ENCODE results near the gene ZNF182. TPM values are rescaled to one million over a fixed set of nuclear protein-coding genes. Genes with fewer than 3 reads are reported as not detected.

The ZNF182 gene
- total and polyA plus RNA-seq, 2 of the 13 experiments (the other 11 are each of a cell fraction or from before 2014, with no cell fraction given): 2.1 to 4.5 TPM

DNA sequence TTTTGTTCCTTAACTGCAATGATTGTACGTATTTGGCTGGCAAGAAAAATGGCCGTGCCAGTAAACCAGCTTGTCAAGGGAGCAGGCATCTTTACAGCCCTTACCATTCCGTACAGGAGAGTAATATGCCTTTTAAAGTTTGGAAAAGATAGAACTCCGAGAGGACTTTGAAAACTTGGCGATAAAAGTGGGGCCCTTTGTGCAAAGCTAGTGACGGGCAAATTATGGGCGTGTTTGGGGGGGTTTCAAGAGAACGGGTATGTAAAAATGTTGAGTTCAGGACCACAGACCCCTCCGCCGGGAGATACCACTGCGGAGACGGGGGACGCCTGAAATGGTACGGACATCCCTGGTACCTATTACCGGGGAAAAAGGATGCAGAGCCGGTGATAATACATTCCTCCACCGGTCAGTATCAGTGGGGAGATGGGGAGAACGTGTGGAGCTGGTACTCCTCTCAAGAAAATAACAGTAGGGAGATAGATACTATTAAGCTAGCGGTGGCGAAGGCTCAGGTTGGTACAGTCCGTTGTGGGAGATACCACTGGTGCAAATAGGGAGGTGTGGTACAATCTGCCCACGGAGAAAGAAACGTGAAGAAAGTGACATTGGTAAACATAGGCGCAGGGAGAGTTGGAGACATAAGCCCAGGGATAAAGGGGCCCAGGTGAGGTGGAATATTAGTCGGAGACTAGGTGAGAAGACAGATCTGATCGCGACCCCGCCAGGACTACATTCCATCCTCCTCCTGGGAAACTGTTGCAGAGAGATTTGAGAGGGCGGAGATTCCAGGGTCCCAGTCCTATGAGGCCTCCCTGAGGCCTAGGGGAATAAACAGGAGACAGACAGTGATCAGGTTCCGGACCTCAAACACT, 17.5 kb upstream of the ZNF182 start:
- ATAC-seq: peak; percentile 81
- H3K4me3 ChIP-seq (replicated peaks in 1 of 3; ENCODE audit: insufficient read depth in 1 of 3, low read depth in 2 of 3, low read length in 3 of 3): peak overlapping the region; percentile 71 to 82 (median 79)
- H4K20me1 ChIP-seq (ENCODE audit: insufficient read depth, low read length): no peaks in the 10 kb centered on the region
- in situ Hi-C loops (cut with HindIII; ENCODE audit: extremely low pct_ligation_motif_present, low pct_unique_long_range_greater_than_20kb) (loop anchor here (10.0 kb wide), 1 partner anchor 56 kb away; no protein-coding TSS in a partner anchor), intact Hi-C loops (cut with micrococcal nuclease; ENCODE audit: unreplicated experiment) (no loop called here)
- peak overlapping the region; percentile 97 for H2AFZ ChIP-seq (ENCODE audit: low read length)
- FAIRE-seq: peak; percentile 87
- POLR2A ChIA-PET: interaction anchor here (0.9 to 1.2 kb wide), 2 partner anchors 63 to 185 kb away, joined by 3 read pairs; partner anchors contain the start of gene ZNF81
- peak overlapping the region; percentile 94 for H3K9ac ChIP-seq (ENCODE audit: insufficient read depth, low read depth, low read length)
- no peaks in the 10 kb centered on the region; a peak in 1 of 5 replicates for H3K27me3 ChIP-seq (ENCODE audit: control insufficient read depth in 1 of 2, insufficient read depth in 2 of 2, low read length in 2 of 2)
- peak; percentile 71 for DNase-seq (ENCODE audit: low spot score)
- CTCF ChIA-PET (ENCODE audit: low intra/inter-chr PET ratio, low total read pairs): no interaction called here
- BruUV-seq (replicated peaks): no TSS peak
- no peaks in the 10 kb centered on the region for H3K9me3 ChIP-seq (ENCODE audit: low read length)
- H3K27ac ChIP-seq (ENCODE audit: extremely low read length, insufficient read depth, low read length): peak overlapping the region; percentile 93
- whole genome bisulfite sequencing (ENCODE audit: low lambda C conversion rate): under 1% methylated on average over 22 of the region's 30 CpGs
- no peaks in the 10 kb centered on the region for H3K36me3 ChIP-seq (replicated peaks in 1 of 2; ENCODE audit: control insufficient read depth in 1 of 2, insufficient read depth in 2 of 2, low read length in 2 of 2)
- H3K4me1 ChIP-seq (ENCODE audit: insufficient read depth, low read length): no peaks in the 10 kb centered on the region
- H3K4me2 ChIP-seq (ENCODE audit: low read depth, low read length): peak overlapping the region; percentile 64
- H3K79me2 ChIP-seq (ENCODE audit: insufficient read depth, low read length): no peaks in the 10 kb centered on the region
- 0 out of 4 replicates have a peak, but pooled peaks of 1 of the 2 experiments have one; percentile 23 for TF ChIP-seq POLR2A (IDR thresholded peaks at IDR 0.05; ENCODE audit: insufficient read depth in 1 of 2, low read depth in 2 of 2, low read length in 2 of 2)
- peak; percentile 24; the same call in 1 of the 2 replicates for TF ChIP-seq HCFC1 (IDR thresholded peaks at IDR 0.05; ENCODE audit: low read depth, low read length)
- TF ChIP-seq, protein P1, sequence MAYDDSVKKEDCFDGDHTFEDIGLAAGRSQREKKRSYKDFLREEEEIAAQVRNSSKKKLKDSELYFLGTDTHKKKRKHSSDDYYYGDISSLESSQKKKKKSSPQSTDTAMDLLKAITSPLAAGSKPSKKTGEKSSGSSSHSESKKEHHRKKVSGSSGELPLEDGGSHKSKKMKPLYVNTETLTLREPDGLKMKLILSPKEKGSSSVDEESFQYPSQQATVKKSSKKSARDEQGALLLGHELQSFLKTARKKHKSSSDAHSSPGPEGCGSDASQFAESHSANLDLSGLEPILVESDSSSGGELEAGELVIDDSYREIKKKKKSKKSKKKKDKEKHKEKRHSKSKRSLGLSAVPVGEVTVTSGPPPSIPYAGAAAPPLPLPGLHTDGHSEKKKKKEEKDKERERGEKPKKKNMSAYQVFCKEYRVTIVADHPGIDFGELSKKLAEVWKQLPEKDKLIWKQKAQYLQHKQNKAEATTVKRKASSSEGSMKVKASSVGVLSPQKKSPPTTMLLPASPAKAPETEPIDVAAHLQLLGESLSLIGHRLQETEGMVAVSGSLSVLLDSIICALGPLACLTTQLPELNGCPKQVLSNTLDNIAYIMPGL (CRISPR knock-in tag; IDR thresholded peaks at IDR 0.05; ENCODE audit: borderline replicate concordance in 1 of 2, low read depth in 1 of 2): peak in 1 of 2 experiments; percentile 51; a peak in 1 of 4 replicates
- peak; percentile 76 for TF ChIP-seq ZFX (CRISPR knock-in tag; IDR thresholded peaks at IDR 0.05; ENCODE audit: low read depth)
- TF ChIP-seq, protein P2, sequence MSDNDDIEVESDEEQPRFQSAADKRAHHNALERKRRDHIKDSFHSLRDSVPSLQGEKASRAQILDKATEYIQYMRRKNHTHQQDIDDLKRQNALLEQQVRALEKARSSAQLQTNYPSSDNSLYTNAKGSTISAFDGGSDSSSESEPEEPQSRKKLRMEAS (IDR thresholded peaks at IDR 0.05): peak; percentile 54
- peak; percentile 93 for TF ChIP-seq YY1 (IDR thresholded peaks at IDR 0.05; ENCODE audit: insufficient read depth, insufficient replicate concordance, low read depth, low read length)
- peak; percentile 33; the same call in 1 of the 2 replicates for TF ChIP-seq POLR2AphosphoS5 (IDR thresholded peaks at IDR 0.05; ENCODE audit: low read depth, low read length)
- no peak for TF ChIP-seq MAFG (CRISPR knock-in tag; IDR thresholded peaks at IDR 0.05)
- TF ChIP-seq HOXA7 (CRISPR knock-in tag; IDR thresholded peaks at IDR 0.05): no peak
- TF ChIP-seq, protein P3, sequence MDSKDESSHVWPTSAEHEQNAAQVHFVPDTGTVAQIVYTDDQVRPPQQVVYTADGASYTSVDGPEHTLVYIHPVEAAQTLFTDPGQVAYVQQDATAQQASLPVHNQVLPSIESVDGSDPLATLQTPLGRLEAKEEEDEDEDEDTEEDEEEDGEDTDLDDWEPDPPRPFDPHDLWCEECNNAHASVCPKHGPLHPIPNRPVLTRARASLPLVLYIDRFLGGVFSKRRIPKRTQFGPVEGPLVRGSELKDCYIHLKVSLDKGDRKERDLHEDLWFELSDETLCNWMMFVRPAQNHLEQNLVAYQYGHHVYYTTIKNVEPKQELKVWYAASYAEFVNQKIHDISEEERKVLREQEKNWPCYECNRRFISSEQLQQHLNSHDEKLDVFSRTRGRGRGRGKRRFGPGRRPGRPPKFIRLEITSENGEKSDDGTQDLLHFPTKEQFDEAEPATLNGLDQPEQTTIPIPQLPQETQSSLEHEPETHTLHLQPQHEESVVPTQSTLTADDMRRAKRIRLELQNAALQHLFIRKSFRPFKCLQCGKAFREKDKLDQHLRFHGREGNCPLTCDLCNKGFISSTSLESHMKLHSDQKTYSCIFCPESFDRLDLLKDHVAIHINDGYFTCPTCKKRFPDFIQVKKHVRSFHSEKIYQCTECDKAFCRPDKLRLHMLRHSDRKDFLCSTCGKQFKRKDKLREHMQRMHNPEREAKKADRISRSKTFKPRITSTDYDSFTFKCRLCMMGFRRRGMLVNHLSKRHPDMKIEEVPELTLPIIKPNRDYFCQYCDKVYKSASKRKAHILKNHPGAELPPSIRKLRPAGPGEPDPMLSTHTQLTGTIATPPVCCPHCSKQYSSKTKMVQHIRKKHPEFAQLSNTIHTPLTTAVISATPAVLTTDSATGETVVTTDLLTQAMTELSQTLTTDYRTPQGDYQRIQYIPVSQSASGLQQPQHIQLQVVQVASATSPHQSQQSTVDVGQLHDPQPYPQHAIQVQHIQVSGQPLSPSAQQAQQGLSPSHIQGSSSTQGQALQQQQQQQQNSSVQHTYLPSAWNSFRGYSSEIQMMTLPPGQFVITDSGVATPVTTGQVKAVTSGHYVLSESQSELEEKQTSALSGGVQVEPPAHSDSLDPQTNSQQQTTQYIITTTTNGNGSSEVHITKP (CRISPR knock-in tag; IDR thresholded peaks at IDR 0.05; ENCODE audit: low read depth): peak; percentile 99
- TF ChIP-seq FOXK2 (IDR thresholded peaks at IDR 0.05): peak; percentile 98
- TF ChIP-seq POLR2G (IDR thresholded peaks at IDR 0.05; ENCODE audit: low read depth, low read length): peak; percentile 42; the same call in 1 of the 2 replicates
- peak; percentile 90 for TF ChIP-seq BHLHE40 (IDR thresholded peaks at IDR 0.05; ENCODE audit: low read length)
- no peak for TF ChIP-seq RFXAP (CRISPR knock-in tag; IDR thresholded peaks at IDR 0.05; ENCODE audit: borderline replicate concordance)
- TF ChIP-seq SIX1 (CRISPR knock-in tag; IDR thresholded peaks at IDR 0.05; ENCODE audit: borderline replicate concordance): no peak
- peak; percentile 26; the same call in 1 of the 2 replicates for TF ChIP-seq CREM (IDR thresholded peaks at IDR 0.05)
- TF ChIP-seq CREM (CRISPR knock-in tag; IDR thresholded peaks at IDR 0.05): no peak
- TF ChIP-seq NFIC (IDR thresholded peaks at IDR 0.05; ENCODE audit: low read length): peak; percentile 45; the same call in 1 of the 2 replicates
- peak; percentile 76 for TF ChIP-seq TEAD3 (CRISPR knock-in tag; optimal IDR thresholded peaks at IDR 0.05; ENCODE audit: borderline replicate concordance)
- peak; percentile 65 for TF ChIP-seq ZFY (CRISPR knock-in tag; IDR thresholded peaks at IDR 0.05)
